NCI-H2029 (cell line): ENCODE results near the gene TPM1.

Experiments used
- DNase-seq: peaks from one replicate; lab custom pipeline; 2025; lab: John Stamatoyannopoulos, UW

Gene TPM1

DNA sequence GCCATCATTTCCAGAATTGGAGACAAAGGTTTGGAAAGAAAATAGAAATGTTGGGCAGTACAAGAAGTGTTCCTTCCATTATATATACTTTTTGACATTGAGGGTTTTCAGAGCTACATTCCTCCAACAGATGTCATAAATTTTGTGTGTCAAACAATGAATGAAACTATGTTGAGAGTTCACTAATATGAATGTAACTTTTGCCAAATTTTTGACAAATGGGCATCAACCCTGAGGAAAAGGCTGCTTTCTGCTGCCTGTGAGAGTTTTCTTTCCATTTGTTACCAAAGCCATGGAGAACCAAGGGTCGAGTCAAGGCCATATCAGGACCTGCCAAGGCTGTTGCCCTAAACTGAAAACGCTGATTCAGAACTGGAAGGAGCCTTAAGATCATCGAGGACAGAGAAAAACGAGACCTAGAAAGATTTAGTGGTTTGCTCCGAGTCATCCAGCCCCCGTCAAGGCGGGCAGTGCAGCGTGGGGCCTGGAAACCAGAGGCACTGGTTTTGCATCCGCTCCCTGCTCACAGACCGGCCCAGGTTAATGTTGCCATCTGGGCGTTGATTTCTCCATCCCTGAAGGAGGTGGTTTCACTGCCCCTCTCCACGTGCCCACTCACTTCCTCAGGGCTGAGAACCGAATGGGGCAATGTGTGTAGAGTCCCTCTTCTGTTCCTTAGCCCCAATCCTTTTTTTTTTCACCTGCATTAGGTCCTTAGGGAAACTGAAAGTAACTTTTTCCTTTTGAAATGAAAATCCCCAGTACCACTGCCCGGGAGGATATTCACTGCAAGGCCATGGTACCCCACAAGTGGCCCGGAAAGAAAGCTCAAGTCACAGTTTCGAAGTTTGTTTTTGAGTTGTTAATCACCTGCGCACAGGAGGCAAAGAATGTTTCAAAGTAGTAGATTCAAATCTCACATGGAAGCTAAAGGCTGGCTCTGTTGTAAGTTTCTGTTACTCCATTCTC is 32.8 kb downstream of the TPM1 start:
- no peak for DNase-seq

DNA sequence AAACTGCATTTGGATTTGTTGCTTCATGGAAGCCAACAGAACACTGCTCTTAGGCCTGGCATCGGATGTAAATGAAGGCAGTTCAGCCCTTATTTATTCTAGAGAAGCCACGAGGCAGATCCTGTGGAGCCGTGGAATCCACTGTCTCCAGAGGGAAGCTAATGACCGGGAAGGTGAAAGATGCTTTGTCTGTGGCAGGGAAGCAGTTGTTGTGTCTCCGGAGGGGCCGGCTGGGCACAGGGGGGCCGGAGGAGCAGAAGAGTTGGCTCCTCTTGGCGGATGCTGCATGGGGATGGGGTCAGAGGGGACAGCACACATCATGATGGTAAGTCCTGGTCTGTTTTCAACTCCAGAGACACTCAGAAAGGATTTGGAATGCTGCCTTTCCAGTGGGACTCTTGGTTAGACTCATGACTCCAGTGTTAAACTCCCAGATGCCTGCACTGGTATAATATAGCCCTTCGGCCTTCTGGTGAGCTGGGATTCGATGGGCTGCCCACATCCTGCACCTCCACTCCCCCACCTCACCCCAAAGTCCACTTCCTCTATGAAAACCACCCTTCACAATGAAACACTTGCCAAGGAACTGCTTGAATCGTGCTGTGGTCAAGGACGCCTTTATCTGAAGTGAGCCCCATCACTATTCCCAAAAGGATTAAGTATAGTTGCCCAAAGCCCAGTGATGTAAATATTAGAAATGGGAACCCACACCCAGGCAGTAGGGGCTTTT is 33.6 kb downstream of the TPM1 start:
- DNase-seq, result no peak

GRCh38 chr15:63076714-63077046 is 34.1 kb downstream of the TPM1 start:
- no peak for DNase-seq

GRCh38 chr15:63077952-63078351 is 35.4 kb downstream of the TPM1 start:
- DNase-seq, result no peak

DNA sequence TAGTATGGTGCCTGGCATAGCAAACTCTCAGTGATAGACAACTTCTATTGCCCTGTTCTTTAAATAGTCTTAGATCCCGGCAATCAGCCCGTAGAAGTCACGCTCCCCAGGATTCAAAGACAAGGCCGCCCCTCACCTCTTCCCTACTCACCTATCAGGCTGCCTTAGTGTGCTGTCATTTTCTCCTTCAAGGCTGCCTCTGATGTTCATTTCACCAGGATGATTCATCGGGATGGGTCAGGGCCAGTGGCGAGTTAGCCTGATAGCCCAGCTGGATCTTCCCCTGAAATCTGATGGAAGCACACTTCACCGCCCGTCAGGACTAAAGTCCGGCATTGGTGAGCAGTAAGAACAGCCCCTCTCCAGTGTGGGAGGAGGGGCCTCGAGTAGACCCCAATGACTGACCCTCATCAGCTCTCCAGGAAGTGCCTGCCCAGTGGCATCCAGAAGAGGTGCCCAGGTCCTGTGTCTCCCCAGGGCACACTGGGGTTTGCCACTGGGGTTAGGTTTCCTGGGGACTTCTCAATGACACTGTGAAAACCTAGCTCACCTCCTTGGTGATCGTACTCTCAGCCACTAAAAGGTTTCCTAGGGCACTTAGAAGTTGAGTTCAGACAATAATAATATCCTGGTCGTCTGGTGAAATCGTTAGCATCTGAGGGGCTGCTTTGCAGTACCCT is 37.5 kb downstream of the TPM1 start:
- no peak for DNase-seq

DNA sequence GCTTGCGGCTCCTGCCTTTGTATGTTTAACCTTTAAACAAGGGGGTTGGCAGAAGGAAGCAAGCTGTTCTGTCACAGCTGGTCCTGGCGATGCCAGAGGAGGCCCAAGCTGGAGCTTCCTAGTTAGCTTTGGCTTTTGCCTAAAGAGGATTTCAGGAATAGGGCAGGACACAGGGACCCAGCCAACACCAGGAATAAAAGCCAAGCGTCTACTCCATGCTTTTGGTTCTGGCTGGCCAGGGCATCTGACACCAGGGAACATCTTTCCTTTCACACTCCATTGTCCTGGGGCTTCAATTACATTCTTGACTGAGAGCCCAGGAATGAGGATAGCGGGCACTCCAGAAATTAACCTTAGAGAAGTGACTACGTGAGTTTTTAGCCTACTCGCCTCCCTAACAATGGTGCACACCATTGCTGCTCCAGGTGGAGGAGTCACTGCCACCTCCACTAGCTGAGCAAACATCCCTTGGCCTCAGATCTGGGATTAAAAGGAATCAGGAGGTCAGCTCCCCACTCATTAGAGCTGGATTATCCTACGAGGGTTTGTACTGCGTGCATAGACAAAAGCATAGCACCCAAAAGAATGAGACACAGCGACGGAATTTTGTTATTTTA is 38.2 kb downstream of the TPM1 start:
- DNase-seq, result no peak

DNA sequence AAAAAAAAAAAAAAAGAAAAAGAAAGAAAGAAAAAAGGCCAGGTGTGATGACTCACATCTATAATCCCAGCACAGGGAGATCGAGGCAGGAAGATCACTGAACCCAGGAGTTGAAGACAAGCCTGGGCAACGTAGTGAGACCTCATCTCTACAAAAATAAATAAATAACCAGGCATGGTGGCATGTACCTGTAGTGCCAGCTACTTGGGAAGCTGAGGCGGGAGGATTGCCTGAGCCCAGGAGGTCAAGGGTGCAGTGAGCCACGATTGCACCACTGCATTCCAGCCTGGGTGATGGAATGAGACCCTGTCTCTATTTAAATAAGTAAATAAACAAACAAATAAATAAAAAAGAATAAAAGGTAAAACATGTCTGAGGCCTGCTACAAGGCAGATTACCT is 39.8 kb downstream of the TPM1 start:
- DNase-seq, result no peak

DNA sequence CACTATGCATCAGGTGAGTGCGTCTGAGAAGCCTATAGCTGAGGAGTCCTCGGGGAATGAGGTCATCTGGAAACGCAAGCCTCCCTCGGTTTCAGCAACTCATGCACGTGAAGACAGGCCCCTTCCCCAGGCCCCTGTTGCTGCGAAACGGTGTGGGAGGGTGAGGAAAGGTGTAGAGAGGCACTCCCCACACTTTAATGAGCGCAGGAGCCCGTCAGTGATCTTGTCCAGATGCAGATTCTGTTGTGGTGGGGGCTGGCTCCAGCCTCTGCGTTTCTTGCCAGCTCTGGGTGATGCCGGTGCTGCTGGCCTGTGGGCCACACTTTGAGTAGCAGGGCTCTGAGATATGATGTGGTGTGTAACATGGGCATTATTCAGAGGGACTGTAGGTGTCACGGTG is 40.5 kb downstream of the TPM1 start:
- no peak for DNase-seq

DNA sequence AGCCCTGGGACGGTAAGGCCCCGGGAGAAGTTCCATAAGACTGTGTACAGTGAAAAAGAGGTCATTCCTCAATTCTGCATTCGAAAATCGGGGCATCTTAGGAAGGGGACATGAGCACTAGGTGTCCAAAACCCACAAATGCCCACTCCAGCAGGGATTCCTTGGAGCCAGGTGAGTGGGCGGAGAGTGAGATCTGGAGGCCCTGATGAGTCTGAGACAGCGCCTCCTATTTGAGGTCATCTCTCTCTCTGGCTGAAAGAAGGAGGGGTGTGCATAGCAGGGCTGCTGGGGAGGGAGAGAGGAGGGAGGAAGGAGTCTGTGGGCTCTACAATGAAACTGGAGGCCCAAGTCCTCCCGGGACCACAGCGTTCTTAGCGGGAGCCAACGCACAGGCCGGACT is 41.0 kb downstream of the TPM1 start:
- DNase-seq, result no peak

GRCh38 chr15:63084806-63085205 is 42.3 kb downstream of the TPM1 start:
- no peak for DNase-seq

DNA sequence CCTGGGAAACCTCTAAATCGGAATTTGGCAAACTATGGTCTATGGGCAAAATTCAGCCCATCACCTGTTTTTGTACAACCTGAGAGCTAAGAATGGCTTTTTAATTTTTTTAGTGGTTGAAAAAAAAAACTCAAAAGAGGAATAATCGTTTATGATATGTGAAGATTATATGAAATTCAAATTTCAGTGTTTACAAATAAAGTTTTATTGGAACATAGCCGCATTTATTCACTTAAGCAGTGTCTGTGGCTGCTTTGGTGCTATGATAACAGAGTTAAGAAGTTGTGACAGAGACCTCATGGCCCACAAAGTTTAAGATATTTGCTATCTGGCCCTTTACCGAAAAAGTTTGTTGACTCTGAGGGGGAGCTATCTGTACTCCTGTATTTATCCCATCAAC is 42.7 kb downstream of the TPM1 start:
- DNase-seq, result no peak

DNA sequence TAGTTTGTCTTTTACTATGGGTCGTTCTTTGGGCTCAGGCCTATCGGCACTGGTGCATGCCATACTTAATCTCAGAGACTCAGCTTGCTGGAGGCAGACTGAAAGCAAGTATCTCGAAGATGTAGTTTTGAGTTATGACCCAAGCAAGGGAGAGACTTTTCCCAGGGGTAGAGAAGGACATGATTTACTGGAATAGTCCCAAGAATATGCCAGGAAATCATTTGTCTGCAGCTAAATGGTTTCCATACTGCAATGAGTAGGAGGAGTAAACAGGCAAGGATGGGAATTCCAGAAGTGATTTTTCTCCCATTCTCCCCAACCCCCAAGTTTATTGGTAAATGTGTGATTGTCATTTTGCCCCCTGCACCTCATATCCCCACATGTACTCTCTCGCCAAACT is 43.7 kb downstream of the TPM1 start:
- no peak for DNase-seq

DNA sequence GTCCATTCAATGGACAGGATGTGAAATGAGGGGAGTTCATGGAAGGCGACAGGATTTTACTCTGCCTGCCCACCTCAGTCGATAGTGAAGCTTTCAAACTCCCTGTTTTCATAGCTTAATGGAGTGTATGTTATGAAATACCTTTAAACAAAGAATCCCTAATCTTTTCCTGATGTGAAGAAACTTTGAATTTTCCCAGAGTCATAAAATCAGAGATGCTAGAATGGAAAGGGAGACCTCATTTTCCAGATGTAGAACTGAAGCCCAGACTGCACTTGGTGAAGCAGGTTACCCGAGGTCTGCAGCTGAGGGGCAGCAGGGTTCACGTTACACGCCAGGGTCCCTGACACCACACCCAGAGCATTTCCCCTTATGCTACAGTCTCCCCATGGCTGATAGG is 44.4 kb downstream of the TPM1 start:
- no peak for DNase-seq

DNA sequence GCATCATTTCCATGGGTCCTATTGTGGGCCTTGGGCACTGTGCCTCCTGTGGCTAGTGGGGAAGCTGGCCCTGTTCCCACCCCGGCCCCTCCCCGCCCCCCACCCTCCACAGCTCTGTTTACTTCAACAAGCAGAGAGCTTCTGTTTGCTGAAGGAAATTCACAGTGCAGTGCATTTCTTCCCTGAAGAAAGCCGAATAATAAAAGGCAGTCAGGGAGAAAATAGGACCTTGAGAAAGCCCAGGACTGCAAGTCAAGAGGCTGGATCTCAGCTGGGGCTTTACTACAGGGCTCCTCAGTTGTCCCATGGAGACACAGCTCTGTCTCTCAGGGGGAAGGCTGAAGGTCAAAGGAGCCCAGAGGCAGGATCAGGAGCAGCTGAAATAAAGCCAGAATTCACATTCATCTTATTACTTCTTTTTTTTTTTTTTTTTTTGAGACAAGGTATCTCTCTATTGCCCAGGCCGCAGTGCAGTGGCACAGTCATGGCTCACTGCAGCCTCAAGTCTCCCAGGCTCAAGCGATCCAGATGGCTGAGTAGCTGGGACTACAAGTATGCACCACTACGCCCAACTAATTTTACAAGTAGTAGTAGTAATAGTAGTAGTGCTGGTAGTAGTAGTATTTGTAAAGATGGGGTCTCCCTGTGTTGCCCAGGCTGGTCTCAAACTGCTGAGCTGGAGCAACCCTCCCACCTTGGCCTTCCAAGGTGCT is 46.1 kb downstream of the TPM1 start:
- DNase-seq, result no peak

GRCh38 chr15:63089260-63090043 is 46.9 kb downstream of the TPM1 start:
- DNase-seq, result peak; percentile 15

DNA sequence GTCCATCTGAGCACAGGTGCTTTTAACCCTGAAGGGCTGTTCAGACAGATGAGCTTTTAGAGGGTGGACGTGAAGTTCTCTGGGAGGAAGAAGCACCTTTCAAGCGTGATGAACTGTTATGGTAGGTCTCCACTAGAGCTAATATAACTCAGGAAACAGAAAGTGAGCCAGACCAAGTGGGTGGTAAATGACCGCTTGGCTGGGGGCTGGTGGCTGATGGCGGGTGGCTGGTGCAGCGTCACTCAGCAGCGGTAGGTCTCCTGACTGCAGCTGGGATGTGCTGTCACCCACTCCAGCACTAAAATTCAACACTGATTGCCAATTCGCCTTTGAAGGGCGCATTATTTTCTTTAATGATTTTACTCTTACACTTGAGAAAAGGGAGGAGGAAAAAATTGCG is 47.9 kb downstream of the TPM1 start:
- no peak for DNase-seq

DNA sequence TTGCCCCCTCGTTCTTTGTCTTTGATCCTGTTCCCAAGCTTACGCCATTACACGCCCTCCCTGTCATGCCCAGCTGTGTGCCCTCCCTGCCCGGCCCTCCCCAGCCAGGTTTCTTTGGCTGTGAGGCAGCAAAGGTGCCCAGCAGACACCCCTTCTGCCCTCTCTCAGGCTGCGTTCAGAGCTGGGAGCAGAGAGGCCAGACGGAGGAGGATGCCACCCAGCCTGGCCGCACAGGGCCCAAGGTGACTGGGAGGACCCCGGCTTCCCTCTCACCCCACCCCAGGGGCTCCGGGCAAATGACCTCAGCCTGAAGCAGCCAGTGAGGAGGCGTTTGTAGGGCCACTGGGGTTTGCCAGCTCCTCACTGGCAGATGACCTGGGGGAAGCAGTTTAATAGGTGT is 48.3 kb downstream of the TPM1 start:
- no peak for DNase-seq

DNA sequence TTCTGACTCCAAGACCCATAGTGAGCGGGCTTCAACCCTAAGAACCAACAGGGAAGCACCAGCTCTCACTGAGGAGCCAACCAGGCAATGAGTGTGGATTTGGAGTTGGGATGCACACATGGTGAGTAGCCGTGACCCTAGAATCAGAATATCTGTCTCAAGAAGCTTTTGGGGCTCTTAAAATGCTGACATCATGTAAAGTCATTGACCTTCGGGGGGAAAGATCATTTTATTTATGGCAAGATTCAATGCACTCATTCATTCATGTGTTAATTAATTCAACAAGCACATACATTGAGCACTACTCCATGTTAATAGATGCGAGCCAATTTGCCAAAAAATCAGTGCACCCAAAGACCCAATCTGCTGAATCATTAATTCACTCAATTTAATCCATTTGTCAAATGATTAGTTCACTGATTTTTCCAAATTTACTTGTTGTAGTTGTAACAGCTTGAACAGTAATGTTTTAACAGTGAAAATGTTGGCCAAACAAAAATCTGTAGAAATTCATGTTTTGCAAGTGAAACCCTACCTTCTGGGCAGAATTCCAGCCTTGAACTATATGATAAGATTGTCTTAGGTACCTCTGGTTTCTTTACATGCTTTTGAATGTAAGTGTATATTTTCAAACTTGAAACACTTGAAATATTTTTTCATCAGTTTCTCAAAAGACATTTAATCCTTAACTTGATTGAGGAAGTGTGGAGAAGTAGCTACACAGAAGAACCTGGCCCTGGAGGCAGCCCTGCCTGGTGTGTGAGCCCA is 49.3 kb downstream of the TPM1 start:
- DNase-seq, result no peak

DNA sequence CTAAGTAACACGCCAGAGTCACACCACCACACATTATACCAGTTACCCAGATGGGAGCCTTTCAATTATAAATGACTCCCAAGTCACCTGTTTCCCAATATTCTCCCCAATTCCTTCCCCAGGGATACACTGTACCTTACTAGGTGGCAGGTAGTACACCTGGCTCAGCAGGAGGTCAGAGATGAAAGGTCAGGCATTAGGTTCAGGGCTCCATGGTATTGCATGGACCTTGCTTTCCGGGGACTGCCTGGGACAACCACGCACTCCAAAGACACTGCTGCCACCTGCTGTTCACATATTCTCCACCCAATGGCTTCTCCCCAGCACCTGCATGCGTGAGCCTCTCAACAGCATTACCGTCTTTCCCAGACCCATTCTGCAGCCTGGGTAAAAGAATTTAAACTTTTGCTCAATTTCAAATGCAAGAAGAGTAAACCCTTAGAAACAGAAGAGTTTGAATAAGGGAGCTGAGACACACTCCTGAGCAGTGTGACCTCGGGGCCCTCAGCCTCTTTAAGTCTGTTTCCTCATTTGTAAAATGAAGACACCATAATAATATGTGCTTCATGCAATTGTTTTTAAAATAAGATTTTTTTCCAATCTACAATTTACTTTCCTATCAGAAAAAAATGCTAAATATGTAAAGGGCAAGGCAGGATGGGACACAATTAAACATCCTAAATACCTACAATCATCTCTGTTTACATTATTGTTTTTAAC is 51.1 kb downstream of the TPM1 start:
- DNase-seq, result peak; percentile 36
